PC-9 (cell line): Measurements from ENCODE around the gene LRRC74A.

ENCODE experiments used
- CTCF ChIP-seq: fragments of 200-600 bp; sonication (generic); conservative IDR thresholded peaks from 2 replicates; pipeline ENCODE4 v1.6.1; 2017; ENCODE audit warnings: mixed run types, antibody characterized with exemption, mild to moderate bottlenecking, moderate library complexity
- EZH2 ChIP-seq: fragments of 200-600 bp; sonication (generic); IDR thresholded peaks from 2 replicates; pipeline ENCODE4 v1.8.0; 2017; ENCODE audit warnings: antibody characterized with exemption, low read depth

- no peak for TF ChIP-seq EZH2
- TF ChIP-seq CTCF = no peak
Observed at GRCh38 chr14:76833011-76833410, 6.8 kb downstream of the LRRC74A start.
